Neural progenitor cell (in vitro differentiated cells): ENCODE measurements around the gene OR4C13.
"Not testable (repeated sequence)": the region's sequence is repeated elsewhere in the genome, so short reads cannot be mapped to it uniquely, and the experiment has no call there.

Experiments
- CTCF ChIP-seq: fragments of 200-600 bp; sonication (generic); IDR thresholded peaks from 2 replicates; pipeline ENCODE4 v1.5.1; 2017; ENCODE audit warnings: antibody characterized with exemption, mild to moderate bottlenecking
- EZH2 ChIP-seq: fragments of 200-600 bp; sonication (generic); IDR thresholded peaks from 2 replicates; pipeline ENCODE4 v1.6.1; 2017; ENCODE audit warnings: antibody characterized with exemption, mild to moderate bottlenecking, moderate library complexity

- TF ChIP-seq CTCF, EZH2: not testable (repeated sequence)
Measured at GRCh38 chr11:49948701-49949100, 3.5 kb upstream of the OR4C13 start.
